Gastrocnemius medialis (tissue), 4 donors: Measurements from ENCODE around the gene GART.

Experiments
- CTCF ChIP-seq, 5 experiments: fragments of 450-650 bp in 3 of 5; fragments of 200-600 bp in 2 of 5; sonication (generic) in 2 of 5; IDR thresholded peaks in 4 of 5; conservative IDR thresholded peaks in 1 of 5; 1 replicate in 4 of 5; 2 replicates in 1 of 5; pipeline ENCODE4 v1.5.1; 2016 to 2019; ENCODE audit warnings: antibody characterized with exemption in 5 of 5, mild to moderate bottlenecking in 3 of 5, moderate library complexity in 3 of 5
- POLR2A ChIP-seq, 2 donors: fragments of 450-650 bp; IDR thresholded peaks; one replicate each; pipeline ENCODE4 v1.6.1; 2017; ENCODE audit warnings: antibody characterized with exemption in 2 of 2, mild to moderate bottlenecking in 2 of 2, moderate library complexity in 2 of 2

GRCh38 chr21:33518899-33519298, 23.0 kb downstream of the GART start:
- TF ChIP-seq CTCF (IDR thresholded peaks at IDR 0.05 in 4 of 5, conservative IDR thresholded peaks at IDR 0.05 in 1 of 5) (no peak), POLR2A (IDR thresholded peaks at IDR 0.05) (no peak)
